NB4 (cell line): ENCODE results near the gene ZNF518A.

Experiments
- CTCF ChIP-seq: IDR thresholded peaks from one replicate; pipeline ENCODE4 v1.5.1; 2012; ENCODE audit warnings: low read depth, low read length
- MAX ChIP-seq: IDR thresholded peaks from 2 replicates; pipeline ENCODE4 v1.6.1; 2011; ENCODE audit warnings: low read depth, low read length
- POLR2A ChIP-seq: IDR thresholded peaks from 2 replicates; pipeline ENCODE4 v1.6.1; 2011; ENCODE audit warnings: mild to moderate bottlenecking; ENCODE audit not compliant: insufficient read length; ENCODE audit errors: extremely low read depth

- no peak for TF ChIP-seq POLR2A
- TF ChIP-seq CTCF, result no peak
- TF ChIP-seq MAX, result no peak
Measured at GRCh38 chr10:96107623-96108038, 22.5 kb upstream of the ZNF518A start.
